Gastroesophageal sphincter (tissue), 3 donors: ENCODE results near the gene SNX8.

Experiments used
- CTCF ChIP-seq, 4 experiments: fragments of 200-600 bp in 2 of 4; fragments of 450-650 bp in 2 of 4; sonication (generic) in 1 of 4; IDR thresholded peaks; one replicate each; pipeline ENCODE4 v1.5.1; 2017 to 2019; ENCODE audit warnings: antibody characterized with exemption in 4 of 4, mild to moderate bottlenecking in 2 of 4, moderate library complexity in 2 of 4
- POLR2AphosphoS5 ChIP-seq: sonication (generic); formaldehyde crosslinking; IDR thresholded peaks from one replicate; pipeline ENCODE4 v1.6.1; 2017; ENCODE audit warnings: antibody characterized with exemption

- no peak for TF ChIP-seq CTCF (IDR thresholded peaks at IDR 0.05)
- no peak for TF ChIP-seq POLR2AphosphoS5
Measured at GRCh38 chr7:2283074-2283473, 31.2 kb downstream of the SNX8 start.
